D721Med (cell line): ENCODE measurements around the gene COPS4.
"Not testable (repeated sequence)": the region's sequence is repeated elsewhere in the genome, so short reads cannot be mapped to it uniquely, and the experiment has no call there.

ENCODE experiments used
- DNase-seq: peaks from one replicate; pipeline ENCODE4 v3.0.0; 2011; ENCODE audit warnings: low spot score; ENCODE audit not compliant: insufficient read length
- FAIRE-seq: peaks from 2 replicates; lab custom pipeline; 2011; peaks lifted over from hg19 to GRCh38; lab: Jason Lieb, UNC
- CTCF ChIP-seq: IDR thresholded peaks from 2 replicates; pipeline ENCODE4 v1.5.1; 2012; ENCODE audit warnings: mild to moderate bottlenecking, control low read depth; ENCODE audit not compliant: insufficient read depth; ENCODE audit errors: missing control alignments

The COPS4 gene

DNA sequence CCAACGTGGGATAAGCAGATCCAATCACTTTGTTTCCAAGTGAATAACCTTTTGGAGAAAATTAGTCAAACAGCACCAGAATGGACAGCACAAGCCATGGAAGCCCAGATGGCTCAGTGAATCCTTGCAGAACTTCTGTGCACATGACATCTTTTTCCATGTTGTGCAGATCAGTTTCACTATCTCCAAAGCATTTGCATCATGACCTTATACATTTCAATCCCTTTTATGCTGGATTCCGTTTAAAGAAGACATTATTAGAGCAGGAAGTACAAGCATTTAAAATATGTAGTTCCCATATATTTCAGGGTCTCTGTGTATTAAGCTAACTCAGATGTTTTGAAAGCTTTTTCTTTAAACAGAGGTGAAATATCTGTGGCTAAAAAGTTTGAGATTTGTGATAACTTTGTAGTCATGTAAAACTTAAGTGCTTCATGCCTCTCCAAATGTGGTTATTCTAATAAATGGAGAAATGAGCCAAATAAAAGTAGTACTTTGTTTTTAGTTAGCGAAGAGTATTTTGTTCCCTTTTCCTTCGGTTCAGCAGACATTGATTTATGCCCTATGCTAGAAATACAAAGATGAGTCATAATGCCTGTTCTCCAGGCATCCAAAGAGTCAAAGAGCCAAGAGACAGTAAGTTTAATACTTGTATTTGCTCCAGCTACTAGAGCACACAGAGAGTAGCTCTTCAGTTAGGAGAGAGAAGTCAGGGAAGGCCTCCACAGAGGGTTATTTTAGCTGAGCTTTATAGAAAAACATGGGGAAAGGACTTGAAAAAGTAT is 40.5 kb downstream of the COPS4 start:
- no peak for DNase-seq

GRCh38 chr4:83080561-83080960 is 45.6 kb downstream of the COPS4 start:
- FAIRE-seq (no peak), DNase-seq (no peak)
- no peak for TF ChIP-seq CTCF

More for the DNA sequence above, 40.5 kb downstream of the COPS4 start:
- no peak for TF ChIP-seq CTCF
- no peak for FAIRE-seq

GRCh38 chr4:83082777-83083176 is 47.8 kb downstream of the COPS4 start:
- FAIRE-seq (no peak), DNase-seq (no peak)
- TF ChIP-seq CTCF: no peak

DNA sequence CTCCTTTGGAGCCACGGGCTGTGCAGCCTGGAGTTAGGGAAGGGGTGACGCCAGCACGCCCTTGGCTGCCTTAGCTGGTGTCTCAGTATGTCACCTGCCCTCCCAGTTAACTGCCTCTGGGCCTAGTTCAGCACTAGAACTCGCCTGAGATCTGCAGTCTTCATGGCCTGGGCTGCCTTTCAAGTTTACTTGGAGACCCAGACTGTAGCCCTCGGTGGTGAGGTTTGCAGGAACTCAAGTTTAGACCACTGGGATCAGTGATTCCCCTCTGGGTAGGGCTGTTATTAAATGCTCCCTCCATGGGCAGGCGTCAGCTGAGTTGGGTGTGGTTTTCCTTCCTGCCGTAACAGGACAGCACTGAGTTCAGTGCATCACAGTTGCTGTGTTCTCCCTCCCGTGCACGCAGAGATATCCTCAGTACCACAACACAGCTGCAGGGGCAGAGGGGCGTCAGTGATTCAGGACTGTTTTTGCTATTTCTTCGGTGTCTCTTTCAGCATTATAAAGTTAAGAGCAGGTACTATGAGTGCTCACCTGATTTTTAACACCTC is 49.0 kb downstream of the COPS4 start:
- TF ChIP-seq CTCF: no peak
- DNase-seq (no peak), FAIRE-seq (no peak)

DNA sequence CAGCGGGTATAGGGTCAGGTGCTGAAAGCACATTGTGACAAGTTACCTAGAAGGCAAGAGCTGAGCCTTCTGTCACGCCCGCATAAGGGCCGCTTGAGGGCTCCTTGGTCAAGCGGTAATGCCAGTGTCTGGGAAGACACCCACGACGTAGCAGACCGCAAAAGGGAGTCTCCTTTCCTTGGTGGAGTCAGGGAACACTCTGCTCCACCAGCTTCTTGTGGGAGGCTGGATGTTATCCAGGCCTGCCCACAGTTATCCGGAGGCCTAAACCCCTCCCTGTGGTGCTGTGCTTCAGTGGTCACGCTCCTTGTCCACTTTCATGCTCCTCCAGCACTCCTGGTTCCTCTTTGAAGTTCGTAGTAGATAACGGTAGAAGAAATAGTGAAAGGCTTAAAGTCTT is 50.0 kb downstream of the COPS4 start:
- DNase-seq, FAIRE-seq: not testable (repeated sequence)

- TF ChIP-seq CTCF: no peak
- DNase-seq (no peak), FAIRE-seq (no peak)
These were observed 54.6 kb downstream of the COPS4 start for GRCh38 chr4:83089410-83090157.

- no peak for TF ChIP-seq CTCF
- FAIRE-seq (no peak), DNase-seq (no peak)
These were observed 58.2 kb downstream of the COPS4 start for GRCh38 chr4:83093060-83093640.
